Endodermal cell (in vitro differentiated cells): ENCODE measurements around the gene ANKLE2. TPM values are rescaled to one million over a fixed set of nuclear protein-coding genes. Genes with fewer than 3 reads are reported as not detected.
A peak's percentile ranks its signal among the peaks of the same experiment; 100 is the strongest.

Experiments
- DNase-seq: peaks from one replicate; pipeline ENCODE4 v3.0.0-alpha.2; 2017
- H3K27ac ChIP-seq: 2 replicates; pipeline ENCODE4 v1.5.1; 2013; ENCODE audit warnings: mild to moderate bottlenecking, low read depth, low read length, moderate library complexity
- H3K27me3 ChIP-seq: 2 replicates; pipeline ENCODE4 v1.6.1; 2013; ENCODE audit warnings: mild to moderate bottlenecking, low read length, moderate library complexity; ENCODE audit not compliant: insufficient read depth, control insufficient read depth, poor library complexity, severe bottlenecking
- H3K36me3 ChIP-seq: 2 replicates; pipeline ENCODE4 v1.7.0; 2013; ENCODE audit warnings: mild to moderate bottlenecking, low read length, moderate library complexity; ENCODE audit not compliant: control insufficient read depth, insufficient read depth
- H3K4me1 ChIP-seq: one replicate; pipeline ENCODE4 v1.7.0; 2013; ENCODE audit warnings: low read length; ENCODE audit not compliant: control insufficient read depth, insufficient read depth
- H3K4me3 ChIP-seq: 2 replicates; pipeline ENCODE4 v1.5.1; 2013; ENCODE audit warnings: mild to moderate bottlenecking, low read length, moderate library complexity
- H3K9ac ChIP-seq: 2 replicates; pipeline ENCODE4 v1.6.1; 2013; ENCODE audit warnings: mild to moderate bottlenecking, low read length, moderate library complexity; ENCODE audit not compliant: poor library complexity, severe bottlenecking; ENCODE audit errors: extremely low read depth
- H3K9me3 ChIP-seq: 2 replicates; pipeline ENCODE4 v1.6.1; 2013; ENCODE audit warnings: mild to moderate bottlenecking, low read length, moderate library complexity; ENCODE audit not compliant: control insufficient read depth
- H3K27ac Mint-ChIP-seq: 2 replicates; pipeline ENCODE4 v1.8.0; 2020; ENCODE audit warnings: mixed read lengths
- H3K27me3 Mint-ChIP-seq: 2 replicates; pipeline ENCODE4 v1.8.0; 2021; ENCODE audit warnings: mild to moderate bottlenecking, mixed read lengths; ENCODE audit not compliant: insufficient read depth
- H3K36me3 Mint-ChIP-seq: 2 replicates; pipeline ENCODE4 v1.8.0; 2020; ENCODE audit warnings: low read depth, mixed read lengths
- H3K4me1 Mint-ChIP-seq: 2 replicates; pipeline ENCODE4 v1.8.0; 2020; ENCODE audit warnings: mixed read lengths
- H3K4me3 Mint-ChIP-seq: 2 replicates; pipeline ENCODE4 v1.8.0; 2020; ENCODE audit warnings: mild to moderate bottlenecking, moderate library complexity, mixed read lengths
- H3K9me3 Mint-ChIP-seq: 2 replicates; pipeline ENCODE4 v1.8.0; 2020; ENCODE audit warnings: mild to moderate bottlenecking, mixed read lengths
- CTCF ChIP-seq: fragments of 200-600 bp; sonication (generic); conservative IDR thresholded peaks from 2 replicates; pipeline ENCODE4 v1.5.0; 2021; ENCODE audit warnings: antibody characterized with exemption, mild to moderate bottlenecking
- WGBS, 2 experiments: methylation state at CpG; one replicate each; pipeline versions ENCODE4 v1.1.5 to v1.1.7; 2013; ENCODE audit warnings: missing lambda C conversion rate in 2 of 2, mixed read lengths in 1 of 2; ENCODE audit not compliant: insufficient coverage in 1 of 2, insufficient read length in 1 of 2; 5-methylcytosine and 5-hydroxymethylcytosine counted together
- total RNA-seq, 2 donors: library from RNA; stranded (reverse); fragmentation: NEBNext Ultra II Directional in 1 of 2; extraction: Animal tissue kit (Norgen Biotek cat#: 25700) in 1 of 2; gene quantifications; 2 replicates in 1 of 2; 3 replicates in 1 of 2; pipeline ENCODE4 v1.2.1, GENCODE V29; 2021

Gene ANKLE2
- total RNA-seq, 2 donors from 2014 or later = 87.8 to 88.5 TPM

GRCh38 chr12:132806857-132807256, 45.2 kb upstream of the ANKLE2 start:
- TF ChIP-seq CTCF = no peak
- peaks cover 5% of the 10 kb centered on the region for H3K9me3 ChIP-seq
- H3K4me1 Mint-ChIP-seq = no peaks in the 10 kb centered on the region
- peaks cover 11% of the 10 kb centered on the region for H3K9me3 Mint-ChIP-seq
- H3K27ac ChIP-seq = no peak overlapping the region
- peak overlapping the region; percentile 23 for H3K27ac Mint-ChIP-seq
- no peak overlapping the region for H3K4me3 Mint-ChIP-seq
- H3K9ac ChIP-seq = no peak overlapping the region
- H3K27me3 ChIP-seq = no peaks in the 10 kb centered on the region
- peaks cover 80% of the 10 kb centered on the region for H3K36me3 Mint-ChIP-seq
- 89 to 96% methylated on average over 16 to 18 of the region's 18 CpGs for WGBS, 2 experiments
- H3K4me3 ChIP-seq = no peak overlapping the region
- no peaks in the 10 kb centered on the region for H3K27me3 Mint-ChIP-seq
- H3K4me1 ChIP-seq = no peaks in the 10 kb centered on the region
- no peak for DNase-seq
- peaks cover 65% of the 10 kb centered on the region for H3K36me3 ChIP-seq

GRCh38 chr12:132804426-132804861, 42.8 kb upstream of the ANKLE2 start:
- Mint-ChIP-seq H3K4me1 (no peaks in the 10 kb centered on the region), H3K27ac (no peak overlapping the region), H3K9me3 (no peaks in the 10 kb centered on the region), H3K27me3 (no peaks in the 10 kb centered on the region), H3K4me3 (no peak overlapping the region), H3K36me3 (peaks cover 78% of the 10 kb centered on the region)
- H3K9ac ChIP-seq = no peak overlapping the region
- H3K4me1 ChIP-seq = no peaks in the 10 kb centered on the region
- no peak overlapping the region for H3K27ac ChIP-seq
- H3K27me3 ChIP-seq = no peaks in the 10 kb centered on the region
- peaks cover 71% of the 10 kb centered on the region for H3K36me3 ChIP-seq
- DNase-seq = peak; percentile 87
- WGBS, 2 experiments = 85 to 94% methylated on average over 5 to 16 of the region's 16 CpGs
- H3K9me3 ChIP-seq = no peaks in the 10 kb centered on the region
- TF ChIP-seq CTCF = no peak
- H3K4me3 ChIP-seq = no peak overlapping the region

- no peaks in the 10 kb centered on the region for H3K4me1 Mint-ChIP-seq
- H3K9me3 Mint-ChIP-seq = no peaks in the 10 kb centered on the region
- Histone ChIP-seq H3K9ac (no peak overlapping the region), H3K36me3 (peaks cover 77% of the 10 kb centered on the region), H3K4me3 (no peak overlapping the region), H3K27me3 (no peaks in the 10 kb centered on the region), H3K4me1 (no peaks in the 10 kb centered on the region), H3K27ac (no peak overlapping the region), H3K9me3 (no peaks in the 10 kb centered on the region)
- no peak overlapping the region for H3K27ac Mint-ChIP-seq
- no peak for TF ChIP-seq CTCF
- H3K36me3 Mint-ChIP-seq = peaks cover 79% of the 10 kb centered on the region
- no peak for DNase-seq
- H3K27me3 Mint-ChIP-seq = no peaks in the 10 kb centered on the region
- no peak overlapping the region for H3K4me3 Mint-ChIP-seq
- WGBS, 2 experiments = 94 to 97% methylated on average over 13 to 15 of the region's 15 CpGs
These were observed 42.3 kb upstream of the ANKLE2 start for GRCh38 chr12:132803888-132804287.
